Esophagus squamous epithelium (tissue), 5 donors: ENCODE data around the gene L1CAM. TPM values are rescaled to one million over a fixed set of nuclear protein-coding genes. Genes with fewer than 3 reads are reported as not detected.

Experiments used
- DNase-seq: peaks from one replicate; lab custom pipeline; 2025; lab: John Stamatoyannopoulos, UW
- H3K27ac ChIP-seq, 4 donors: fragments of 200-600 bp; sonication (generic); one replicate each; pipeline ENCODE4 v1.5.1; 2016 to 2019; ENCODE audit warnings: mild to moderate bottlenecking in 1 of 4
- H3K27me3 ChIP-seq, 4 donors: fragments of 200-600 bp; sonication (generic); 1 replicate in 3 of 4; 2 replicates in 1 of 4; pipeline versions ENCODE4 v1.5.1 to v1.6.0; 2017 to 2021; ENCODE audit warnings: antibody characterized with exemption in 1 of 4
- H3K36me3 ChIP-seq, 3 donors: fragments of 200-600 bp; sonication (generic); one replicate each; pipeline ENCODE4 v1.5.1; 2016 to 2019
- H3K4me1 ChIP-seq, 3 donors: fragments of 200-600 bp; sonication (generic); one replicate each; pipeline ENCODE4 v1.5.1; 2017 to 2019
- H3K4me3 ChIP-seq, 4 donors: fragments of 200-600 bp; sonication (generic); 1 replicate in 3 of 4; 2 replicates in 1 of 4; pipeline ENCODE4 v1.5.1; 2016 to 2019; ENCODE audit warnings: mild to moderate bottlenecking in 2 of 4, moderate library complexity in 1 of 4
- H3K9me3 ChIP-seq, 3 donors: fragments of 200-600 bp; sonication (generic); one replicate each; pipeline ENCODE4 v1.5.1; 2016 to 2019
- CTCF ChIP-seq, 6 experiments: fragments of 450-650 bp in 4 of 6; fragments of 200-600 bp in 2 of 6; sonication (generic) in 2 of 6; IDR thresholded peaks; one replicate each; pipeline ENCODE4 v1.5.1; 2016 to 2019; ENCODE audit warnings: antibody characterized with exemption in 6 of 6, mild to moderate bottlenecking in 4 of 6, moderate library complexity in 4 of 6
- POLR2A ChIP-seq, 4 donors: fragments of 450-650 bp; IDR thresholded peaks; one replicate each; pipeline ENCODE4 v1.6.1; 2017; ENCODE audit warnings: antibody characterized with exemption in 4 of 4, mild to moderate bottlenecking in 4 of 4, moderate library complexity in 3 of 4
- WGBS, 2 donors: methylation state at CpG; one replicate each; pipeline ENCODE4 v1.1.5; 2018; 5-methylcytosine and 5-hydroxymethylcytosine counted together
- intact Hi-C: fragments of 100-400 bp; cut with DNase I; formaldehyde crosslinking; loops from one replicate; pipeline ENCODE4 v1.15.0; 2022
- total RNA-seq, 4 donors: library from RNA; depleted of rRNA; stranded (reverse); fragments of >200 nt; gene quantifications; one replicate each; pipeline ENCODE4 v1.1.0, GENCODE V29; 2016
- donor health status: DM: yes; HTN: yes; CAD: no.

L1CAM gene
- total RNA-seq, 4 donors from 2014 or later = 0.35 to 3.2 (median 1.3) TPM

DNA sequence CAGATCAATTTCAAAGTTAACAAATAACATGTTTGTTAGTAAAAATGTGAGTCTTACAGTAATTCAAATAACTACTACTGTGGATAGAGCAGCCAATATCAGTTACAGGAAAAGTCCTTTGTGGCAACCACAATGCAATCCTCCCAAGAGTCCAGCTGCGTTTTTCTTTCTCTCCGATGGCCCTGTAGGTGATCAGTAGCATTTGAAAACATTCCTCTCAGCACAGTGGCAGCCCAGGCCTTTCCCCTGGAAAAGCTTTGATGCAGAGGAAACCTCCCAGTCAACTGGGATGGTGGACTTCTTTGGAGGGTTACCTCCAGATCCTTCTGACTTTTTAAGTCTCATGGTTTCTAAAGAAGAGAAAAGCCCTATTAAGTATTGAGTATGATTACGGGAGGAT, 37.6 kb downstream of the L1CAM start:
- no peak overlapping the region for H3K4me3 ChIP-seq

GRCh38 chrX:153845842-153846241, 40.1 kb downstream of the L1CAM start:
- H3K27ac ChIP-seq = no peak overlapping the region
- H3K4me1 ChIP-seq = no peaks in the 10 kb centered on the region
- H3K27me3 ChIP-seq = peaks cover 0 to 8% (median 4%) of the 10 kb centered on the region in 4 donors
- intact Hi-C loops = no loop called here
- DNase-seq = no peak
- H3K4me3 ChIP-seq = no peak overlapping the region
- TF ChIP-seq CTCF (IDR thresholded peaks at IDR 0.05) (no peak), POLR2A (IDR thresholded peaks at IDR 0.05) (no peak)
- no peaks in the 10 kb centered on the region for H3K9me3 ChIP-seq
- 7 to 20% methylated on average over 3 of the region's 3 CpGs for WGBS, 2 donors
- no peaks in the 10 kb centered on the region for H3K36me3 ChIP-seq

More for the DNA sequence above, 37.6 kb downstream of the L1CAM start:
- 20 to 50% methylated on average over 1 to 3 of the region's 3 CpGs for WGBS, 2 donors
- no peak overlapping the region for H3K27ac ChIP-seq
- intact Hi-C loops = no loop called here
- no peaks in the 10 kb centered on the region for H3K4me1 ChIP-seq
- DNase-seq = no peak
- H3K9me3 ChIP-seq = no peaks in the 10 kb centered on the region
- H3K27me3 ChIP-seq = peaks cover 0 to 8% (median 3%) of the 10 kb centered on the region in 4 donors
- no peaks in the 10 kb centered on the region for H3K36me3 ChIP-seq
- TF ChIP-seq POLR2A (IDR thresholded peaks at IDR 0.05) (no peak), CTCF (IDR thresholded peaks at IDR 0.05) (no peak)

GRCh38 chrX:153845195-153845594, 40.8 kb downstream of the L1CAM start:
- peaks cover 0 to 8% (median 4%) of the 10 kb centered on the region in 4 donors for H3K27me3 ChIP-seq
- H3K36me3 ChIP-seq = no peaks in the 10 kb centered on the region
- intact Hi-C loops = no loop called here
- 20 to 42% methylated on average over 5 to 6 of the region's 6 CpGs for WGBS, 2 donors
- no peaks in the 10 kb centered on the region for H3K4me1 ChIP-seq
- no peak overlapping the region for H3K4me3 ChIP-seq
- no peaks in the 10 kb centered on the region for H3K9me3 ChIP-seq
- TF ChIP-seq POLR2A (IDR thresholded peaks at IDR 0.05) = no peak
- no peak for DNase-seq
- no peak overlapping the region for H3K27ac ChIP-seq

DNA sequence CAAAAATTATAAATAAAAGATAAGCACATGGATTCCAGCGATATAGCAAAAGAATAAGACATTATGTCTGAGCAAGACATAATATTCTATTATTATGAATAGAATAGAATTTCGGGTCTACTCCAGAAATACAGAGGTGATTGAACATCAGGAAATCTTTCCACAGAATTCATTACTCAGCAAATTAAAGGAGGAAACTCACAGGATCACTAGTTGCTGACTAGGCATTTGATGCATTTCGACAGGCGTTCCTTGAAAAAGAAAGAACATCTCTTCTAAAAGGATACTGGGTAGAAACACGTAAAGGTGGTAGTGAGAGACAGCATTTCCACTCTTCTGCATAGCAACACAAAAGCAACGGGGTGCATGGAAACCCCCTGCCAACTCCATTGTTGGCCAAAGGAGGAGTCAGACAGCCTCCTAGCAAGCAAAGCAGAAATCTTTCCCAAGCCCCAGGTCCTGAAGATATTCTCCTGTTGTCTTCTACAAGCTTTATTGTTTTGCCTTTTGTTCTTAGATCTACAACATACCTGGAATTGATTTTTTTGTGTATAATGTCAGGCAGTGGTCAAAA, 41.4 kb downstream of the L1CAM start:
- Histone ChIP-seq H3K4me1 (no peaks in the 10 kb centered on the region), H3K27me3 (peaks cover 0 to 8% (median 4%) of the 10 kb centered on the region in 4 donors), H3K4me3 (no peak overlapping the region), H3K9me3 (no peaks in the 10 kb centered on the region), H3K27ac (no peak overlapping the region), H3K36me3 (no peaks in the 10 kb centered on the region)
- DNase-seq = no peak
- WGBS, 2 donors = 26 to 36% methylated on average over 6 of the region's 6 CpGs
- no peak for TF ChIP-seq CTCF (IDR thresholded peaks at IDR 0.05)
- TF ChIP-seq POLR2A (IDR thresholded peaks at IDR 0.05) = no peak
- intact Hi-C loops = no loop called here

DNA sequence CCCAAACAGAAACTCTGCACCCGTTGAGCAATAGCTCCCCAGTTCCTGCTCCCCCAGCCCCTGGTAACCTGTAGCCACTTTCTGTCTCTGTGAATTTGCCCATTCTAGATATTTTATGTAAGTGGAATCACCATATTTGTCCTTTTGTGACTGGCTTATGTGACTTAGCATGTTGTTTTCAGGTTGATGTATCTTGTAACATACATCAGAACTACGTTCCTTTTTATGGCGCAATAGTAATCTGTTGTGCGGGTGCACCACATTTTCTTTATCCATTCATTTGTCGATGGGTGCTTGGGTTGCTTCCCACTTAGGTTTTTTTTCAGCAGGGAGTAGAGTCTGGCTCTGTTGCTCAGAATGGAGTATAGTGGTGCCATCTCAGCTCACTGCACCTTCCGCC, 49.1 kb downstream of the L1CAM start:
- WGBS, 2 donors = 85 to 93% methylated on average over 6 of the region's 6 CpGs
- H3K27ac ChIP-seq = no peak overlapping the region

More for the DNA sequence above, 49.1 kb downstream of the L1CAM start:
- no peak for DNase-seq
- intact Hi-C loops = no loop called here
- no peak overlapping the region for H3K4me3 ChIP-seq
- H3K9me3 ChIP-seq = no peaks in the 10 kb centered on the region
- TF ChIP-seq CTCF (IDR thresholded peaks at IDR 0.05) (no peak), POLR2A (IDR thresholded peaks at IDR 0.05) (no peak)
- no peaks in the 10 kb centered on the region for H3K4me1 ChIP-seq
- no peaks in the 10 kb centered on the region for H3K36me3 ChIP-seq
- H3K27me3 ChIP-seq = peaks cover 0 to 6% (median 2%) of the 10 kb centered on the region in 4 donors
